ENCODE data around the gene HBP1.

HBP1 gene

GRCh38 chr7:107196834-107197610 is 28.2 kb downstream of the HBP1 start:
- DNase-seq (ENCODE audit: insufficient read length) (no peak), FAIRE-seq (no peak)
- TF ChIP-seq TAF1 (IDR thresholded peaks at IDR 0.05; ENCODE audit: borderline replicate concordance, low read depth, low read length): no peak

- DNase-seq (ENCODE audit: insufficient read length) (peak; percentile 5), FAIRE-seq (peak; percentile 21)
Measured at GRCh38 chr7:107201795-107202450, 33.1 kb downstream of the HBP1 start.

GRCh38 chr7:107203607-107204006 is 34.8 kb downstream of the HBP1 start:
- no peak for FAIRE-seq
- TF ChIP-seq TAF1 (IDR thresholded peaks at IDR 0.05; ENCODE audit: borderline replicate concordance, low read depth, low read length): no peak
- no peak for TF ChIP-seq POLR2A (IDR thresholded peaks at IDR 0.05; ENCODE audit: low read depth, low read length)
- TF ChIP-seq POLR2AphosphoS5 (IDR thresholded peaks at IDR 0.05; ENCODE audit: low read depth, low read length): no peak
- no peak for DNase-seq (ENCODE audit: insufficient read length)

More at GRCh38 chr7:107201795-107202450, 33.1 kb downstream of the HBP1 start:
- no peak for TF ChIP-seq POLR2AphosphoS5 (IDR thresholded peaks at IDR 0.05; ENCODE audit: low read depth, low read length)
- no peak for TF ChIP-seq POLR2A (IDR thresholded peaks at IDR 0.05; ENCODE audit: low read depth, low read length)
- TF ChIP-seq TAF1 (IDR thresholded peaks at IDR 0.05; ENCODE audit: borderline replicate concordance, low read depth, low read length): no peak

GRCh38 chr7:107206136-107206535 is 37.3 kb downstream of the HBP1 start:
- DNase-seq (ENCODE audit: insufficient read length): no peak
- FAIRE-seq: no peak
- no peak for TF ChIP-seq TAF1 (IDR thresholded peaks at IDR 0.05; ENCODE audit: borderline replicate concordance, low read depth, low read length)
- TF ChIP-seq POLR2A (IDR thresholded peaks at IDR 0.05; ENCODE audit: low read depth, low read length): no peak
- no peak for TF ChIP-seq POLR2AphosphoS5 (IDR thresholded peaks at IDR 0.05; ENCODE audit: low read depth, low read length)

GRCh38 chr7:107206706-107207105 is 37.9 kb downstream of the HBP1 start:
- DNase-seq (ENCODE audit: insufficient read length): no peak
- no peak for FAIRE-seq
- TF ChIP-seq POLR2A (IDR thresholded peaks at IDR 0.05; ENCODE audit: low read depth, low read length) (no peak), TAF1 (IDR thresholded peaks at IDR 0.05; ENCODE audit: borderline replicate concordance, low read depth, low read length) (no peak), POLR2AphosphoS5 (IDR thresholded peaks at IDR 0.05; ENCODE audit: low read depth, low read length) (no peak)

GRCh38 chr7:107207459-107207858 is 38.7 kb downstream of the HBP1 start:
- no peak for TF ChIP-seq POLR2A (IDR thresholded peaks at IDR 0.05; ENCODE audit: low read depth, low read length)
- TF ChIP-seq POLR2AphosphoS5 (IDR thresholded peaks at IDR 0.05; ENCODE audit: low read depth, low read length): no peak
- TF ChIP-seq TAF1 (IDR thresholded peaks at IDR 0.05; ENCODE audit: borderline replicate concordance, low read depth, low read length): no peak
- no peak for DNase-seq (ENCODE audit: insufficient read length)
- FAIRE-seq: no peak

GRCh38 chr7:107208024-107208521 is 39.3 kb downstream of the HBP1 start:
- FAIRE-seq (no peak), DNase-seq (ENCODE audit: insufficient read length) (no peak)
- TF ChIP-seq POLR2A (IDR thresholded peaks at IDR 0.05; ENCODE audit: low read depth, low read length): no peak
- TF ChIP-seq POLR2AphosphoS5 (IDR thresholded peaks at IDR 0.05; ENCODE audit: low read depth, low read length): no peak
- no peak for TF ChIP-seq TAF1 (IDR thresholded peaks at IDR 0.05; ENCODE audit: borderline replicate concordance, low read depth, low read length)

- FAIRE-seq: no peak
- no peak for DNase-seq (ENCODE audit: insufficient read length)
- TF ChIP-seq POLR2AphosphoS5 (IDR thresholded peaks at IDR 0.05; ENCODE audit: low read depth, low read length) (no peak), TAF1 (IDR thresholded peaks at IDR 0.05; ENCODE audit: borderline replicate concordance, low read depth, low read length) (no peak), POLR2A (IDR thresholded peaks at IDR 0.05; ENCODE audit: low read depth, low read length) (no peak)
Measured at GRCh38 chr7:107208563-107208962, 39.8 kb downstream of the HBP1 start.

GRCh38 chr7:107209565-107209964 is 40.8 kb downstream of the HBP1 start:
- no peak for FAIRE-seq
- no peak for DNase-seq (ENCODE audit: insufficient read length)
- TF ChIP-seq TAF1 (IDR thresholded peaks at IDR 0.05; ENCODE audit: borderline replicate concordance, low read depth, low read length): no peak
- TF ChIP-seq POLR2AphosphoS5 (IDR thresholded peaks at IDR 0.05; ENCODE audit: low read depth, low read length): no peak
- TF ChIP-seq POLR2A (IDR thresholded peaks at IDR 0.05; ENCODE audit: low read depth, low read length): no peak

- no peak for DNase-seq (ENCODE audit: insufficient read length)
- TF ChIP-seq POLR2A (IDR thresholded peaks at IDR 0.05; ENCODE audit: low read depth, low read length) (no peak), TAF1 (IDR thresholded peaks at IDR 0.05; ENCODE audit: borderline replicate concordance, low read depth, low read length) (no peak), POLR2AphosphoS5 (IDR thresholded peaks at IDR 0.05; ENCODE audit: low read depth, low read length) (no peak)
- no peak for FAIRE-seq
Measured at GRCh38 chr7:107210400-107210799, 41.6 kb downstream of the HBP1 start.

GRCh38 chr7:107212725-107213124 is 43.9 kb downstream of the HBP1 start:
- FAIRE-seq: no peak
- DNase-seq (ENCODE audit: insufficient read length): no peak
- TF ChIP-seq POLR2AphosphoS5 (IDR thresholded peaks at IDR 0.05; ENCODE audit: low read depth, low read length) (no peak), POLR2A (IDR thresholded peaks at IDR 0.05; ENCODE audit: low read depth, low read length) (no peak), TAF1 (IDR thresholded peaks at IDR 0.05; ENCODE audit: borderline replicate concordance, low read depth, low read length) (no peak)

All from GM12892 (cell line).